HG02763 (cell line): ENCODE data around the gene TRIP12.
A peak's percentile ranks its signal among the peaks of the same experiment; 100 is the strongest.
"Not testable (repeated sequence)": the region's sequence is repeated elsewhere in the genome, so short reads cannot be mapped to it uniquely, and the experiment has no call there.

Experiments
- ATAC-seq: cut with Tn5 transposase; IDR thresholded peaks from one replicate; pipeline ENCODE4 v1.9.1; 2021; ENCODE audit warnings: mild to moderate bottlenecking, moderate library complexity; ENCODE audit not compliant: unreplicated experiment

The TRIP12 gene

DNA sequence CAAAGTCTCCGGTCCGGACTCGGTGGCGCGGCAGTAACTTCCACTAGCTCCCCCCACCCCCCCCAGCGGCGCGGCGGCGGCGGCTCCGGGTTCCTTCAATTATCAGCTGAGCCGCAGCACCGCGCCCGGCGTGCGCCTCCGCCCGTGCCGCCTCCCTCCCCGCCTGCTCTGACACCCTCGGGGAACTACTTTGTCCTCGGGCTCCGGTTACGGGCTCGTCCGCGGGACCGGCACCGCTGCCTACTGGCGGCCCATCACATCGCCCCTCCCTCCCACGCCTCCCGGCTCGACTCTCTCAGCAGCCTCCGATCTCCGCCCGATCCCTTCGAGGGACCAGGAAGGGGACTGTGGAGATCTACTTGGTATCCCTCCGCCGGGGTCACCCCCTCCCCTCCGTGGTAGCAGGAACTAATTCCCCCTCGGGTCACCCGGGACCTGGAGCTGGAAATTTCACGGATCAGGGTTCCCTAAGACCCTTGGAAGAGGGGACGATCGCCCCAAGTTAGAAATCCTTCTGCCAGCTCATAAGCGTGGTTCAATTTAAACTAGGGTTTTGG, at the start of gene TRIP12:
Gene TRIP12 (minus strand): TSS at position 118 of the 557 bp plus-strand sequence. CDS start 41,930 bp downstream, outside the sequence.
- peak; percentile 62 for ATAC-seq

GRCh38 chr2:229971298-229971790, 49.5 kb upstream of the TRIP12 start:
- ATAC-seq = no peak

DNA sequence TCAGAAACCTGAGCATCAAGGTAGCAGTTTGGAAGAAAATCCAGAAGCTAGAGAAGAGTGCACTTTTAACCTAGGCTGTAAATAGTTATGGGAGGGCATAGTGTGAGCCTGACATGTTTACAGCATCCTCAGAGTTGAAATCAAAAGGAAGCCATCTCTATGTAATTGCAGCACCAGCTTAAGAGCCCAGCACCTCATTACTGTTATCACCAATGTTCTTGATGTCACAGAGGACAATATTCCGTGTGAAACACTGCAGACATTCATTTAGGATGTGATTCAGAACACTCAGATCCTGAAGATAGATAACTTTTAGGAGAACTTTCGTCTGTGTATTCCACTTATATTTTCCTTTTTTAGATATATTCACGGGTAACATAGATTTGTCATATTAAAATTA, 48.6 kb upstream of the TRIP12 start:
- no peak for ATAC-seq

DNA sequence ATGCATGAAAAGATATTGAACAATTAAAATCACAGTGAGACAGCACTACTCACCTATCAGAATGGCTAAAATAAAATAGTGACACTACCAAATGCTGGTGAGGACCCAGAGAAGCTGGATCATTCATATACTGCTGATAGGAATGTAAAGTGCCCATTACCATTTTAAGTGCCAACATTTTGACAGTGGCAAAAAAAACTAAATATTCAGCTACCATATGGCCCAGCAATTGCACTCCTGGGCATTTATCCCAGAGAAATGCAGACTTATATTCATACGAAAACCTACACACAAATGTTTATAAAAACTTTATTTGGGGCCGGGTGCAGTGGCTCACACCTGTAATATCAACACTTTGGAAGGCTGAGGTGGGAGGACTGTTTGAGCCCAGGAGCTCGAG, 48.1 kb upstream of the TRIP12 start:
- ATAC-seq = no peak

DNA sequence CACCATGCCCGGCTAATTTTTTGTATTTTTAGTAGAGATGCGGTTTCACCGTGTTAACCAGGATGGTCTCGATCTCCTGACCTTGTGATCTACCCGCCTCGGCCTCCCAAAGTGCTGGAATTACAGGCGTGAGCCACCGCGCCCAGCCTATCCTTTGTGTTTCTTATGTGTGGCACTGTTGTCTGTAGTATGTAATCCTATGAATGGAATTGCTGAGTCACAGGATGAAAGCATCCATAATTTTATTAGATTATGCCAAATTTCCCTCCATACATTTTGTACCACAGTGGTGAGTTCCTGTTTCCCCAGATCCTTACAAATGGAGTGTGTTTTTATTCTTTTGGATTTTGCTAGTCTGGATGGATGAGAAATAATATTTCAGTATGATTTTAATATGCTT, 41.8 kb upstream of the TRIP12 start:
- ATAC-seq = not testable (repeated sequence)

GRCh38 chr2:229956491-229956890, 34.7 kb upstream of the TRIP12 start:
- ATAC-seq = no peak

DNA sequence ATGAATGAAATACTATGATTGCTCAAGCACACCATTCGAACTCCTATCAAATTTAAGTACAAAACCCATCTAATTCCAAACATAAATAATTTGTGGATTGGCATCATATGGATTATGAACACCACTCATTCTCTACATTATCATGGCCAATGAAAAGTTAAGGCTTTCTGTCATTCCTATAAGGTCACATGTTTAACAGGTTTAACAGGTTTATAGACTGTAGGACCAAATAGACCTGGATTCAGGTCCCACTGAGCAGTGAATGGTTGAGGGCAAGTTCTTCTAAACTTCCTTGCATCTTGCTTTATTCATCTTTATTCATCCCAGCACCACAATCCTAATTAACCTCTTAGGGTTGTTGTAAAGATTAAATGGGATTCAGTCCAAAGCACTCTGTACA, 33.9 kb upstream of the TRIP12 start:
- no peak for ATAC-seq

DNA sequence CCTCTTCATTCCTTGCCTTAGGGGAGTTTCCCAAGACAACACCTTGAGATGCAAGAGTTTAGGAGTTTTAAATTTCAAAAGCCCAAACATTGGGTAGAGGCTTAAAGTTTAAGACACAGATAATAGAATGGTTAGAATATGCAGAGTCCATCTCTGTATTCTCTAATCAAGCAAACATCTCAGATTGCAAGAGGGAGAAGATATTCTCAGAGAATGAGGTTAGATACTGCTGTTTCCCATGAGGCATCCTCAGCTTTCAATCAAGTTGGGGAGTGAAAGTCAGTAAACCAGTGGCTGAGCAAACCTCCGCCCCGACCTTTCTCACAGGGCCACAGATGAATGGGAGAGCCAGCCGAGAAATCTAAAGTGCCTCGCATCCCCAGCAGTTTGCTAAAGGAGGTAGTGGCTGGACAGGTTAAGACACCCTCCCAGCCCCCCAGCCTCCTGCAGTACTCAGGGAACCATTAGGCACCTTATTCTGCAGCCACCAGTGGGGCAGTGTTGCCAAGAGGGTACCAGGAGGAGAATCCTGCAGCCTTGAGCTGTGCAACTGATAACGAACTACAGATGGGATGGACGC, 30.5 kb upstream of the TRIP12 start:
- ATAC-seq = no peak

DNA sequence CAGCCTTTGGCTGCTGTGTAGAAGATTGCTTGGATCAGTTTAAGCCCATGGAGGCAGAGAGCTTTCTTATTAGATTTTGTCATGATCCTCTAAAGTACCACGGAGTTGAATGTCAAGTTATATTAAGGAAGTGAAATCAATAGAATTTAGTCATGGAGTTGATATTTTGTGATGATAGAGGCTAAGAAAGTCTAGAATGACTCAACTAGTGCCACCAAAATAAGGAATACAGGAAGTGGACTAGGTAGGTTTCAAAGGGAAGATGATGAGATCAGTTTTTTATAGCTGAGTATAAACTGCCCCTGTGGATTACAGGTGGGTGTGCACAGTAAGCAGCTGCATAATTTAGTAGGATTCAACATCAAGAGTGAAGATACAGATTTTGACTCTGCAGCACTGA, 25.7 kb upstream of the TRIP12 start:
- no peak for ATAC-seq

GRCh38 chr2:229945975-229946374, 24.2 kb upstream of the TRIP12 start:
- ATAC-seq = no peak

- no peak for ATAC-seq
Observed at GRCh38 chr2:229943770-229944449, 22.1 kb upstream of the TRIP12 start.

GRCh38 chr2:229943171-229943570, 21.4 kb upstream of the TRIP12 start:
- no peak for ATAC-seq

- no peak for ATAC-seq
Observed at GRCh38 chr2:229942671-229943070, 20.9 kb upstream of the TRIP12 start.

- no peak for ATAC-seq
Observed at GRCh38 chr2:229937537-229937936, 15.7 kb upstream of the TRIP12 start.

DNA sequence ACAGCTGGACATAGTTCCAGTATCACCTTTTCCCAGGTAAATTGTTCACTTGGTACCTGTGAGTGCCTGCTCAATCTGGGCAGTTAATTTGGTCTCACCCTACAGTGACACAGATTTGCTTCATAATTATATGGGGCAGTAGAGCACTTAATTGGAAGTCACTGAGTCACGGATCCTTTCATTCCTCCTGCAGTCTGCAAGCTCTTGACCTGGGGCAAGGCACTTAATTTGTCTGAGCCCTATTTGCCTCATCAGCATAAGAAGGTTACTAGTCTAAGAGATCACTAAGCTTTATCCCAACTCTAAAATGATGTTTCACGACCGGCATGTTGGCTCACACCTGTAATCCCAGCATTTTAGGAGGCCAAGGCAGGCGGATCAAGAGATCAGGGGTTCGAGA, 9.4 kb upstream of the TRIP12 start:
- ATAC-seq = no peak

DNA sequence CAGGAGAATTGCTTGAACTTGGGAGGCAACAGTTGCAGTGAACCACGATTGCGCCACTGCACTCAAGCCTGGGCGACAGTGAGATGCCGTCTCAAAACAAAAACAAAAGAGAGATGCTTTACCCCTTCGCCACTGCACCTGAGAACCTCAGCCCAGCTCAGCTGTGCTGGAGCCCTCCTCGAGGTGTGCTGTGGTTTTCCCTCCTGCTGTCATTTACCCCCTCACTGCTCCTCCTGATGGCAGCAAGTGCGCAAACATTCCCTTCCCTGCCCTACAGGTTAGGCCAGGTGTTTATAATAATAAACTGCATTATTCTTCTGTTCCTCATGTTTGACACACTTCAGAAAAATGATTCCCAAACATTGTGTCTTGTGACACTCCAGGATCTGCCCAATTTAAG, 8.8 kb upstream of the TRIP12 start:
- no peak for ATAC-seq

DNA sequence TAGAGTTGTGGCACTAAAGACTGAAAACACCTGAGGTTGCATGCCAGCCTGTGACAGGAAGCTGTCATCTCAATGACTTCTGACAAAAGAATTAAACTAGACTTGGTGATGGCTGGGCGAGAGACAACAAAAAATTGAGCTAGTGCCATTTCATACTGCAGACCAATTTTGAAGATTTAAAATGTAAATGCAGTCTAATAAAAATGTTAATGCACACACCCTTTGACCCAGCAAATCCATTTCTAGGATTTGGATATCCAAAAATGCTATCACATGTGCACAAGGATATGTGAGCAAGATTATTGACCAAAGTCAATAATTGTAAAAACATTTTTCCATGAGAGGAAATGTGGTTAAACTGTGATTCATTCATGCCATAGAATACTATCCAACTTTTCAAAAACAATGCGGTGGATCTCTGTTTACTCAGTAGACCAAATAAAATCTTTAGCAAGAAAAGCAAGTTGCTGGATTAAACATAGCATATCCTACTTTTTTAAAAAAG, 6.1 kb upstream of the TRIP12 start:
- ATAC-seq = no peak

- ATAC-seq = no peak
Observed at GRCh38 chr2:229925201-229925600, 3.4 kb upstream of the TRIP12 start.

- not testable (repeated sequence) for ATAC-seq
Observed at GRCh38 chr2:229924541-229924940, 2.7 kb upstream of the TRIP12 start.

DNA sequence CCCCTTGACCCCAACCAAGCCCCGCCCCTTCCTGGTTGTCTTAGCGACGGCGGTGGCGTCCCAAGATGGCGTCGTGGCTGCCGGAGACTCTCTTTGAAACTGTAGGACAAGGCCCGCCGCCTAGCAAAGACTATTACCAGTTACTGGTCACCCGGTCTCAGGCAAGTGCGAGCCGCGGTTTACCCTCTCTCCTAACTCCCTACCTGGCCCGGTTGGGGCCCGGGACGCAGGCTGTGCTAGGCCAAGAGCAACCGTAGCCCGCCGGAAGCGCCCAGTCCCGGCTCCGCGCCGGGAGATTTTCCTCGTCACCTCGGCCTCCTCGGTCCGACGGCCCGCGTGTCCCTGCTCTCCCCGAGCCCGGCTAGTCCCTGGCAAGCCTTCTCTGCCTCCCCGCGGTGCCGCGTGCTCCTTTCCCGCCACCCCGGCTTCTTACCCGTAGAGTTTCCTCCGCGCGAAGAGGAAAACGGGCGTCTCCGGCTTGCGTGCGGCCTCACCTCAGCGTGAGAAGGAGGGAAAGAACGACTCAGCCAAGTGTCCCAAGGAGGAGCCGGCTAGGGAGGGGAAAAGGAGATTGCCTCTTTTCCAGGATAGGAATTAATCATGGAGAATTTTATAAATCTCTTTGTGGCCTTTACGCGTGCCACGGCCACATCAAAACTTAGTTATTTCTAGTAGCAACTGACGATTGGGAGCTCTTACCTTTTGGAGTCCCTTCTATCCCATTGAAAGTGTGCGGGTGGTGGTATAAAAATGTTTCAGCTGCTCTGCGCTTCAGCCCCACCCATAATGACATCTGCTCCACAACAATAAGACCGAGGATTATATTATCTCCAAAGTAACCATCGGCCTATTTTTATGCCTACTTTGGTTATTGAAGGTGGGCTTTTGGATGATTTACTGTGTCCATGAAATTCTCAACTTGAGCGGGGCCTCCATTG, 909 bp upstream of the TRIP12 start, which contains the start of gene FBXO36:
Gene FBXO36 (plus strand): TSS at position 55 of the 938 bp plus-strand sequence. CDS start 11 bp downstream, at position 66.
- peak; percentile 63 for ATAC-seq
